GM12878 (cell line): Measurements from ENCODE around the gene CUL9. TPM values are rescaled to one million over a fixed set of nuclear protein-coding genes. Genes with fewer than 3 reads are reported as not detected.

Source experiments
- ATAC-seq: fragments of 200-7000 bp; cut with Tn5 transposase; 3 replicates; pipeline ENCODE4 v1.9.1; 2020; ENCODE audit warnings: mild to moderate bottlenecking, moderate library complexity
- BruUV-seq: library from RNA; stranded (reverse); fragments of 400-500 nt; replicated peaks from 2 replicates; lab custom pipeline; 2021; lab: Mats Ljungman, UMichigan
- CTCF ChIA-PET: fragments of 300-600 bp; sonication (Branson Sonifier 250); formaldehyde crosslinking; extraction: SDS; loops from one replicate; lab custom pipeline; 2021; ENCODE audit warnings: inconsistent platforms; lab: Yijun Ruan, JAX
- POLR2A ChIA-PET: fragments of 350-600 bp; formaldehyde crosslinking; extraction: SDS; loops from one replicate; lab custom pipeline; 2021; ENCODE audit warnings: inconsistent platforms; lab: Charles Lee
- RAD21 ChIA-PET: fragments of 300-600 bp; sonication (Branson Sonifier 250); formaldehyde crosslinking; loops from one replicate; lab custom pipeline; 2023; ENCODE audit warnings: antibody characterized with exemption; ENCODE audit not compliant: unreplicated experiment; lab: Charles Lee
- SMC1A ChIA-PET: fragments of 300-600 bp; sonication (Branson Sonifier 250); formaldehyde crosslinking; loops from one replicate; lab custom pipeline; 2023; ENCODE audit not compliant: unreplicated experiment, uncharacterized antibody; lab: Charles Lee
- DNase-seq: peaks from one replicate; pipeline ENCODE4 v3.0.0-alpha.2; 2011; ENCODE audit warnings: low read depth, low spot score
- FAIRE-seq: peaks from 3 replicates; lab custom pipeline; 2011; peaks lifted over from hg19 to GRCh38; lab: Jason Lieb, UNC
- H2AFZ ChIP-seq: 2 replicates; pipeline ENCODE4 v1.6.0; 2011; ENCODE audit warnings: low read depth, low read length, control low read depth; ENCODE audit not compliant: control insufficient read depth
- H3K27ac ChIP-seq: 2 replicates; pipeline ENCODE4 v1.5.1; 2011; ENCODE audit warnings: control low read depth; ENCODE audit not compliant: control insufficient read depth, insufficient read depth
- H3K27me3 ChIP-seq, 2 experiments: replicated peaks in 1 of 2; 2 replicates each; pipeline versions ENCODE4 v1.6.0 to v1.6.1; 2011; ENCODE audit warnings: low read length in 1 of 2; ENCODE audit not compliant: control insufficient read depth in 2 of 2, insufficient read depth in 2 of 2
- H3K36me3 ChIP-seq, 2 experiments: 2 replicates each; pipeline ENCODE4 v1.5.1; 2011; ENCODE audit warnings: low read length in 1 of 2; ENCODE audit not compliant: control insufficient read depth in 2 of 2, insufficient read depth in 2 of 2
- H3K4me1 ChIP-seq: 2 replicates; pipeline ENCODE4 v1.6.1; 2011; ENCODE audit warnings: mild to moderate bottlenecking, low read length, moderate library complexity, mixed read lengths; ENCODE audit not compliant: control insufficient read depth, insufficient read depth
- H3K4me2 ChIP-seq: 2 replicates; pipeline ENCODE4 v1.6.0; 2011; ENCODE audit warnings: control low read depth; ENCODE audit not compliant: control insufficient read depth, insufficient read depth
- H3K4me3 ChIP-seq: fragments of 200-600 bp; sonication (generic); 2 replicates; pipeline ENCODE4 v1.5.1; 2016
- H3K79me2 ChIP-seq: 2 replicates; pipeline ENCODE4 v1.6.0; 2011; ENCODE audit warnings: low read length; ENCODE audit not compliant: control insufficient read depth, insufficient read depth
- H3K9ac ChIP-seq: 2 replicates; pipeline ENCODE4 v1.8.0; 2011; ENCODE audit warnings: low read length, control low read depth, mixed read lengths; ENCODE audit not compliant: control insufficient read depth, insufficient read depth
- H3K9me3 ChIP-seq: replicated peaks from 3 replicates; pipeline ENCODE4 v1.5.1; 2011; ENCODE audit warnings: mild to moderate bottlenecking, low read length; ENCODE audit not compliant: control insufficient read depth, insufficient read depth
- H4K20me1 ChIP-seq: 2 replicates; pipeline ENCODE4 v1.6.0; 2011; ENCODE audit not compliant: control insufficient read depth, insufficient read depth
- ATF7 ChIP-seq: fragments of 450-650 bp; IDR thresholded peaks from 2 replicates; pipeline ENCODE4 v1.6.1; 2016; ENCODE audit warnings: low read depth, mild to moderate bottlenecking
- CUX1 ChIP-seq: IDR thresholded peaks from 2 replicates; pipeline ENCODE4 v1.6.1; 2012; ENCODE audit warnings: improper control_type of control experiment, low read depth, low read length; ENCODE audit not compliant: insufficient replicate concordance
- EED ChIP-seq: sonication (generic); IDR thresholded peaks from 2 replicates; pipeline ENCODE4 v1.6.1; 2016; ENCODE audit warnings: antibody characterized with exemption, low read depth
- MTA3 ChIP-seq: IDR thresholded peaks from 2 replicates; pipeline ENCODE4 v1.6.1; 2012; ENCODE audit warnings: low read length, inconsistent platforms, borderline replicate concordance
- NRF1 ChIP-seq: conservative IDR thresholded peaks from 2 replicates; pipeline ENCODE4 v1.6.1; 2011; ENCODE audit warnings: mild to moderate bottlenecking, low read depth, low read length, improper control_type of control experiment
- RCOR1 ChIP-seq: conservative IDR thresholded peaks from 2 replicates; pipeline ENCODE4 v1.6.1; 2012; ENCODE audit warnings: low read depth, low read length, improper control_type of control experiment
- SUPT20H ChIP-seq: IDR thresholded peaks from 2 replicates; pipeline ENCODE4 v1.6.1; 2011; ENCODE audit warnings: low read depth, mild to moderate bottlenecking, low read length, moderate library complexity, borderline replicate concordance; ENCODE audit not compliant: control insufficient read depth
- YY1 ChIP-seq: IDR thresholded peaks from 2 replicates; pipeline ENCODE4 v1.6.1; 2011; ENCODE audit warnings: low read depth, mild to moderate bottlenecking, low read length
- ZBTB33 ChIP-seq: fragments of 450-650 bp; IDR thresholded peaks from 2 replicates; pipeline ENCODE4 v1.6.1; 2017; ENCODE audit warnings: mild to moderate bottlenecking
- ZNF384 ChIP-seq: IDR thresholded peaks from 2 replicates; pipeline ENCODE4 v1.6.1; 2012; ENCODE audit warnings: low read depth, mild to moderate bottlenecking, low read length, improper control_type of control experiment, borderline replicate concordance
- ZNF622 ChIP-seq: fragments of 450-650 bp; IDR thresholded peaks from 2 replicates; pipeline ENCODE4 v1.6.1; 2017; ENCODE audit warnings: mild to moderate bottlenecking, inconsistent platforms
- WGBS: methylation state at CpG from one replicate; pipeline ENCODE4 v1.1.6; 2016; ENCODE audit warnings: low lambda C conversion rate; ENCODE audit not compliant: insufficient replicate concordance, insufficient coverage; ENCODE audit errors: missing lambda C conversion rate; 5-methylcytosine and 5-hydroxymethylcytosine counted together
- in situ Hi-C: fragments of 300-500 bp; cut with MboI; formaldehyde crosslinking; loops from 9 replicates; pipeline ENCODE4 v1.14.3; 2018; ENCODE audit warnings: mixed read lengths
- intact Hi-C: fragments of 100-400 bp; cut with micrococcal nuclease; formaldehyde crosslinking; loops from one replicate; pipeline ENCODE4 v1.14.2; 2022; ENCODE audit not compliant: unreplicated experiment
- polyA plus RNA-seq, 11 experiments: library from polyadenylated mRNA; depleted of rRNA in 4 of 11; unstranded in 6 of 11; stranded (reverse) in 5 of 11; fragments of >200 nt; fragmentation: Nextera tagmentation in 4 of 11; fragmentation: Illumina TruSeq in 1 of 11; extraction: Ambion mirVana in 4 of 11; extraction: Trizol in 1 of 11; gene quantifications; 1 replicate in 1 of 11; 2 replicates in 10 of 11; pipeline versions ENCODE4 v1.2.1 to v1.2.3, GENCODE V29; 2011 to 2016; ENCODE audit warnings: inconsistent platforms in 2 of 11, missing spikeins in 2 of 11, low read depth in 1 of 11
- total RNA-seq, 4 experiments: library from RNA; depleted of rRNA in 3 of 4; stranded (reverse); fragments of >200 nt in 3 of 4; fragmentation: Illumina TruSeq in 1 of 4; extraction: Trizol in 1 of 4; gene quantifications; 2 replicates each; pipeline versions ENCODE4 v1.2.1 to v1.2.3, GENCODE V29; 2013 to 2021
- TF ChIP-seq, protein P1 (sequence below): fragments of 450-650 bp; IDR thresholded peaks from 2 replicates; pipeline ENCODE4 v1.6.1; 2016; ENCODE audit warnings: mild to moderate bottlenecking, moderate library complexity, borderline replicate concordance
- TF ChIP-seq, protein P2 (sequence below): IDR thresholded peaks from 2 replicates; pipeline ENCODE4 v1.6.1; 2011; ENCODE audit warnings: low read depth, low read length, improper control_type of control experiment, borderline replicate concordance

The CUL9 gene
- total and polyA plus RNA-seq, 10 of the 15 experiments (the other 5 are each of a cell fraction or from before 2014, with no cell fraction given) = 1.2 to 48.3 (median 17.2) TPM

GRCh38 chr6:43205849-43206248, 23.9 kb downstream of the CUL9 start:
- H3K27ac ChIP-seq = no peak overlapping the region
- H3K9ac ChIP-seq = no peak overlapping the region
- ATAC-seq (no peak), FAIRE-seq (no peak), DNase-seq (no peak)
- WGBS = 87% methylated on average over 10 of the region's 10 CpGs
- ChIA-PET CTCF (no interaction called here), RAD21 (no interaction called here), POLR2A (no interaction called here), SMC1A (no interaction called here)
- no peaks in the 10 kb centered on the region for H3K4me1 ChIP-seq
- H4K20me1 ChIP-seq = no peaks in the 10 kb centered on the region
- H3K4me2 ChIP-seq = no peak overlapping the region
- H3K36me3 ChIP-seq = no peaks in the 10 kb centered on the region; a peak in 1 of 4 replicates
- in situ Hi-C loops (no loop called here), intact Hi-C loops (no loop called here)
- no TSS peak for BruUV-seq
- H3K79me2 ChIP-seq = no peaks in the 10 kb centered on the region
- no peaks in the 10 kb centered on the region for H3K9me3 ChIP-seq
- no peak overlapping the region for H2AFZ ChIP-seq
- no peaks in the 10 kb centered on the region for H3K27me3 ChIP-seq
- no peak overlapping the region for H3K4me3 ChIP-seq
- no peak for TF ChIP-seq NRF1
- no peak for TF ChIP-seq ZNF384
- TF ChIP-seq ATF7 = no peak
- TF ChIP-seq ZNF622 = no peak
- no peak for TF ChIP-seq RCOR1
- no peak for TF ChIP-seq MTA3
- TF ChIP-seq EED = no peak
- TF ChIP-seq, protein P1, sequence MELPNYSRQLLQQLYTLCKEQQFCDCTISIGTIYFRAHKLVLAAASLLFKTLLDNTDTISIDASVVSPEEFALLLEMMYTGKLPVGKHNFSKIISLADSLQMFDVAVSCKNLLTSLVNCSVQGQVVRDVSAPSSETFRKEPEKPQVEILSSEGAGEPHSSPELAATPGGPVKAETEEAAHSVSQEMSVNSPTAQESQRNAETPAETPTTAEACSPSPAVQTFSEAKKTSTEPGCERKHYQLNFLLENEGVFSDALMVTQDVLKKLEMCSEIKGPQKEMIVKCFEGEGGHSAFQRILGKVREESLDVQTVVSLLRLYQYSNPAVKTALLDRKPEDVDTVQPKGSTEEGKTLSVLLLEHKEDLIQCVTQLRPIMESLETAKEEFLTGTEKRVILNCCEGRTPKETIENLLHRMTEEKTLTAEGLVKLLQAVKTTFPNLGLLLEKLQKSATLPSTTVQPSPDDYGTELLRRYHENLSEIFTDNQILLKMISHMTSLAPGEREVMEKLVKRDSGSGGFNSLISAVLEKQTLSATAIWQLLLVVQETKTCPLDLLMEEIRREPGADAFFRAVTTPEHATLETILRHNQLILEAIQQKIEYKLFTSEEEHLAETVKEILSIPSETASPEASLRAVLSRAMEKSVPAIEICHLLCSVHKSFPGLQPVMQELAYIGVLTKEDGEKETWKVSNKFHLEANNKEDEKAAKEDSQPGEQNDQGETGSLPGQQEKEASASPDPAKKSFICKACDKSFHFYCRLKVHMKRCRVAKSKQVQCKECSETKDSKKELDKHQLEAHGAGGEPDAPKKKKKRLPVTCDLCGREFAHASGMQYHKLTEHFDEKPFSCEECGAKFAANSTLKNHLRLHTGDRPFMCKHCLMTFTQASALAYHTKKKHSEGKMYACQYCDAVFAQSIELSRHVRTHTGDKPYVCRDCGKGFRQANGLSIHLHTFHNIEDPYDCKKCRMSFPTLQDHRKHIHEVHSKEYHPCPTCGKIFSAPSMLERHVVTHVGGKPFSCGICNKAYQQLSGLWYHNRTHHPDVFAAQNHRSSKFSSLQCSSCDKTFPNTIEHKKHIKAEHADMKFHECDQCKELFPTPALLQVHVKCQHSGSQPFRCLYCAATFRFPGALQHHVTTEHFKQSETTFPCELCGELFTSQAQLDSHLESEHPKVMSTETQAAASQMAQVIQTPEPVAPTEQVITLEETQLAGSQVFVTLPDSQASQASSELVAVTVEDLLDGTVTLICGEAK = no peak
- no peak for TF ChIP-seq YY1
- TF ChIP-seq, protein P2, sequence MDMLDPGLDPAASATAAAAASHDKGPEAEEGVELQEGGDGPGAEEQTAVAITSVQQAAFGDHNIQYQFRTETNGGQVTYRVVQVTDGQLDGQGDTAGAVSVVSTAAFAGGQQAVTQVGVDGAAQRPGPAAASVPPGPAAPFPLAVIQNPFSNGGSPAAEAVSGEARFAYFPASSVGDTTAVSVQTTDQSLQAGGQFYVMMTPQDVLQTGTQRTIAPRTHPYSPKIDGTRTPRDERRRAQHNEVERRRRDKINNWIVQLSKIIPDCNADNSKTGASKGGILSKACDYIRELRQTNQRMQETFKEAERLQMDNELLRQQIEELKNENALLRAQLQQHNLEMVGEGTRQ = no peak
- no peak for TF ChIP-seq SUPT20H
- TF ChIP-seq ZBTB33 = no peak
- TF ChIP-seq CUX1 = no peak
